Measurements from ENCODE around the gene IRGC.

- TF ChIP-seq CTCF (IDR thresholded peaks at IDR 0.05) (no peak), POLR2A (IDR thresholded peaks at IDR 0.05) (no peak), EP300 (IDR thresholded peaks at IDR 0.05) (no peak), POLR2AphosphoS5 (IDR thresholded peaks at IDR 0.05) (no peak)
These were observed 4.0 kb downstream of the IRGC start for GRCh38 chr19:43719918-43720317.

Measured in suprapubic skin (tissue), 4 donors.